HG03039 (cell line): ENCODE data around the gene CASR.

Experiments
- ATAC-seq: cut with Tn5 transposase; IDR thresholded peaks from one replicate; pipeline ENCODE4 v1.9.1; 2021; ENCODE audit warnings: mild to moderate bottlenecking, moderate library complexity; ENCODE audit not compliant: unreplicated experiment

CASR gene

GRCh38 chr3:122213650-122214049 lies 30.2 kb downstream of the CASR start:
- no peak for ATAC-seq

GRCh38 chr3:122214711-122215110 lies 31.2 kb downstream of the CASR start:
- no peak for ATAC-seq

- ATAC-seq, result no peak
Measured at GRCh38 chr3:122215592-122216298, 32.3 kb downstream of the CASR start.

GRCh38 chr3:122217901-122218300 lies 34.4 kb downstream of the CASR start:
- no peak for ATAC-seq

- ATAC-seq, result no peak
Measured at GRCh38 chr3:122219242-122219872, 35.9 kb downstream of the CASR start.

- no peak for ATAC-seq
Measured at GRCh38 chr3:122227036-122227781, 43.7 kb downstream of the CASR start.

GRCh38 chr3:122230174-122230573 lies 46.7 kb downstream of the CASR start:
- ATAC-seq, result no peak

- no peak for ATAC-seq
Measured at GRCh38 chr3:122231465-122232157, 48.1 kb downstream of the CASR start.

- ATAC-seq, result no peak
Measured at GRCh38 chr3:122232485-122232884, 49.0 kb downstream of the CASR start.

- peak; percentile 48 for ATAC-seq
Measured at GRCh38 chr3:122233101-122233952, 49.9 kb downstream of the CASR start.

GRCh38 chr3:122234117-122234516 lies 50.6 kb downstream of the CASR start:
- ATAC-seq, result no peak

GRCh38 chr3:122235147-122235546 lies 51.7 kb downstream of the CASR start:
- ATAC-seq, result no peak

- ATAC-seq, result no peak
Measured at GRCh38 chr3:122239112-122239511, 55.6 kb downstream of the CASR start.

GRCh38 chr3:122245513-122246174 lies 62.2 kb downstream of the CASR start:
- no peak for ATAC-seq

- no peak for ATAC-seq
Measured at GRCh38 chr3:122246199-122246598, 62.7 kb downstream of the CASR start.

- ATAC-seq, result no peak
Measured at GRCh38 chr3:122247087-122247824, 63.8 kb downstream of the CASR start.

- no peak for ATAC-seq
Measured at GRCh38 chr3:122247825-122248185, 64.3 kb downstream of the CASR start.

- no peak for ATAC-seq
Measured at GRCh38 chr3:122251428-122251827, 68.0 kb downstream of the CASR start.

GRCh38 chr3:122253581-122253980 lies 70.1 kb downstream of the CASR start:
- no peak for ATAC-seq
